ENCODE measurements around the gene NBAS.

NBAS gene

GRCh38 chr2:15603044-15603765, 42.1 kb upstream of the NBAS start:
- no peak overlapping the region for H3K27ac ChIP-seq (ENCODE audit: poor library complexity, severe bottlenecking)
- DNase-seq (ENCODE audit: low spot score) (no peak), ATAC-seq (ENCODE audit: low read depth) (no peak)
- no peak for TF ChIP-seq CTCF (IDR thresholded peaks at IDR 0.05; ENCODE audit: poor library complexity, severe bottlenecking)
- H3K9me3 ChIP-seq (ENCODE audit: severe bottlenecking) = no peaks in the 10 kb centered on the region
- no peak overlapping the region for H3K4me3 ChIP-seq (ENCODE audit: severe bottlenecking)
- H3K27me3 ChIP-seq (ENCODE audit: insufficient read depth, poor library complexity, severe bottlenecking) = no peaks in the 10 kb centered on the region
- H3K4me1 ChIP-seq (ENCODE audit: insufficient read depth, poor library complexity, severe bottlenecking) = no peaks in the 10 kb centered on the region
- H3K36me3 ChIP-seq (ENCODE audit: low read depth) = peaks cover 98% of the 10 kb centered on the region

GRCh38 chr2:15602393-15602792, 41.3 kb upstream of the NBAS start:
- Histone ChIP-seq H3K4me3 (ENCODE audit: severe bottlenecking) (no peak overlapping the region), H3K36me3 (ENCODE audit: low read depth) (peaks cover 98% of the 10 kb centered on the region), H3K9me3 (ENCODE audit: severe bottlenecking) (no peaks in the 10 kb centered on the region), H3K4me1 (ENCODE audit: insufficient read depth, poor library complexity, severe bottlenecking) (no peaks in the 10 kb centered on the region), H3K27me3 (ENCODE audit: insufficient read depth, poor library complexity, severe bottlenecking) (no peaks in the 10 kb centered on the region), H3K27ac (ENCODE audit: poor library complexity, severe bottlenecking) (no peak overlapping the region)
- DNase-seq (ENCODE audit: low spot score) (no peak), ATAC-seq (ENCODE audit: low read depth) (no peak)
- TF ChIP-seq CTCF (IDR thresholded peaks at IDR 0.05; ENCODE audit: poor library complexity, severe bottlenecking) = no peak

- H3K4me1 ChIP-seq (ENCODE audit: insufficient read depth, poor library complexity, severe bottlenecking) = no peaks in the 10 kb centered on the region
- ATAC-seq (ENCODE audit: low read depth) = no peak
- TF ChIP-seq CTCF (IDR thresholded peaks at IDR 0.05; ENCODE audit: poor library complexity, severe bottlenecking) = no peak
- no peaks in the 10 kb centered on the region for H3K9me3 ChIP-seq (ENCODE audit: severe bottlenecking)
- no peak for DNase-seq (ENCODE audit: low spot score)
- H3K4me3 ChIP-seq (ENCODE audit: severe bottlenecking) = no peak overlapping the region
- H3K27me3 ChIP-seq (ENCODE audit: insufficient read depth, poor library complexity, severe bottlenecking) = no peaks in the 10 kb centered on the region
- H3K27ac ChIP-seq (ENCODE audit: poor library complexity, severe bottlenecking) = no peak overlapping the region
- peaks cover 98% of the 10 kb centered on the region for H3K36me3 ChIP-seq (ENCODE audit: low read depth)
These were observed 40.5 kb upstream of the NBAS start for GRCh38 chr2:15601681-15602080.

GRCh38 chr2:15599994-15600393, 38.9 kb upstream of the NBAS start:
- Histone ChIP-seq H3K9me3 (ENCODE audit: severe bottlenecking) (no peaks in the 10 kb centered on the region), H3K27ac (ENCODE audit: poor library complexity, severe bottlenecking) (no peak overlapping the region), H3K4me3 (ENCODE audit: severe bottlenecking) (no peak overlapping the region), H3K27me3 (ENCODE audit: insufficient read depth, poor library complexity, severe bottlenecking) (no peaks in the 10 kb centered on the region), H3K36me3 (ENCODE audit: low read depth) (peaks cover 98% of the 10 kb centered on the region), H3K4me1 (ENCODE audit: insufficient read depth, poor library complexity, severe bottlenecking) (no peaks in the 10 kb centered on the region)
- no peak for DNase-seq (ENCODE audit: low spot score)
- no peak for ATAC-seq (ENCODE audit: low read depth)
- TF ChIP-seq CTCF (IDR thresholded peaks at IDR 0.05; ENCODE audit: poor library complexity, severe bottlenecking) = no peak

- Histone ChIP-seq H3K4me1 (ENCODE audit: insufficient read depth, poor library complexity, severe bottlenecking) (peaks cover 5% of the 10 kb centered on the region), H3K36me3 (ENCODE audit: low read depth) (peaks cover 82% of the 10 kb centered on the region)
- TF ChIP-seq CTCF (IDR thresholded peaks at IDR 0.05; ENCODE audit: poor library complexity, severe bottlenecking) = no peak
These were observed 35.8 kb upstream of the NBAS start for GRCh38 chr2:15596968-15597367.

More at GRCh38 chr2:15596968-15597367, 35.8 kb upstream of the NBAS start:
- Histone ChIP-seq H3K4me3 (ENCODE audit: severe bottlenecking) (no peak overlapping the region), H3K27ac (ENCODE audit: poor library complexity, severe bottlenecking) (no peak overlapping the region), H3K27me3 (ENCODE audit: insufficient read depth, poor library complexity, severe bottlenecking) (no peaks in the 10 kb centered on the region), H3K9me3 (ENCODE audit: severe bottlenecking) (no peaks in the 10 kb centered on the region)
- DNase-seq (ENCODE audit: low spot score) (no peak), ATAC-seq (ENCODE audit: low read depth) (no peak)
